B cell (primary cell): Measurements from ENCODE around the gene KRT79.

Experiments
- EZH2 ChIP-seq: IDR thresholded peaks from 2 replicates; pipeline ENCODE4 v1.6.1; 2012; ENCODE audit warnings: borderline replicate concordance, low read depth, mild to moderate bottlenecking, moderate library complexity, low read length; ENCODE audit not compliant: insufficient read depth, poor library complexity, severe bottlenecking
- TF ChIP-seq, protein P1 (sequence below): fragments of 200-600 bp; IDR thresholded peaks from one replicate; pipeline ENCODE4 v1.8.0; 2022; ENCODE audit warnings: antibody characterized with exemption, mild to moderate bottlenecking

DNA sequence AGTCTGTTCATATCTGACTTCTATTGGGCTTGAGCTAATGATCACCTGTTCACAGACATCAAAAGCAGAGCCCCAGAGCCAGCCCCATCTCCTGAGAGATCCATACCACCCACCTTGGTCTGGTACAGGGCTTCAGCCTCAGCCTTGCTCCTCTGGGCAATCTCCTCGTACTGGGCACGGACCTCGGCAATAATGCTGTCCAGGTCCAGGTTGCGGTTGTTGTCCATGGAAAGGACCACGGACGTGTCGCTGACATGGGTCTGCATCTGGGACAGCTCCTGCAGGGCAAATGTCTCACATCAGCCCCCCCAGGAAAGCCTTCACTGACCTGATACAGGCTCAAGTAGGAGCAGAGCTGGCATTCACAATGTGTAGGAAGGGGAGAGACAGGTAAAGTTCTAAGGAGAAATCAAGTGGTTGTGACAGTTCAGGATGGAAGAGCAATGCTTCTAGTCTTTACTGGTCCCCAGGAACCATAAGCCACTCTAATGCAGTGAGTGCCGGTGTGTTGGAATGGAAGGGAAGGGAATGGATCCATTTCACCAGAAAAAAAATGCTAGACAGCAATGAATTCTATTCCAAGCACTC, 25.4 kb downstream of the KRT79 start:
- TF ChIP-seq, protein P1, sequence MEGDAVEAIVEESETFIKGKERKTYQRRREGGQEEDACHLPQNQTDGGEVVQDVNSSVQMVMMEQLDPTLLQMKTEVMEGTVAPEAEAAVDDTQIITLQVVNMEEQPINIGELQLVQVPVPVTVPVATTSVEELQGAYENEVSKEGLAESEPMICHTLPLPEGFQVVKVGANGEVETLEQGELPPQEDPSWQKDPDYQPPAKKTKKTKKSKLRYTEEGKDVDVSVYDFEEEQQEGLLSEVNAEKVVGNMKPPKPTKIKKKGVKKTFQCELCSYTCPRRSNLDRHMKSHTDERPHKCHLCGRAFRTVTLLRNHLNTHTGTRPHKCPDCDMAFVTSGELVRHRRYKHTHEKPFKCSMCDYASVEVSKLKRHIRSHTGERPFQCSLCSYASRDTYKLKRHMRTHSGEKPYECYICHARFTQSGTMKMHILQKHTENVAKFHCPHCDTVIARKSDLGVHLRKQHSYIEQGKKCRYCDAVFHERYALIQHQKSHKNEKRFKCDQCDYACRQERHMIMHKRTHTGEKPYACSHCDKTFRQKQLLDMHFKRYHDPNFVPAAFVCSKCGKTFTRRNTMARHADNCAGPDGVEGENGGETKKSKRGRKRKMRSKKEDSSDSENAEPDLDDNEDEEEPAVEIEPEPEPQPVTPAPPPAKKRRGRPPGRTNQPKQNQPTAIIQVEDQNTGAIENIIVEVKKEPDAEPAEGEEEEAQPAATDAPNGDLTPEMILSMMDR = no peak
- TF ChIP-seq EZH2 = no peak
